Naive thymus-derived CD4-positive, alpha-beta T cell (primary cell): Measurements from ENCODE around the gene PGM5. TPM values are rescaled to one million over a fixed set of nuclear protein-coding genes. Genes with fewer than 3 reads are reported as not detected.

ENCODE experiments used
- ATAC-seq: fragments of 150-1000 bp; cut with Tn5 transposase; 2 replicates; pipeline ENCODE4 v1.10.0; 2021; ENCODE audit warnings: mild to moderate bottlenecking, moderate library complexity
- CTCF ChIA-PET: fragments of 350-600 bp; sonication (Branson Sonifier 250); formaldehyde crosslinking; loops from one replicate; lab custom pipeline; 2021; ENCODE audit warnings: antibody characterized with exemption; lab: Charles Lee
- POLR2A ChIA-PET: fragments of 350-600 bp; sonication (Branson Sonifier 250); formaldehyde crosslinking; loops from one replicate; lab custom pipeline; 2021; ENCODE audit warnings: antibody characterized with exemption, inconsistent platforms; lab: Charles Lee
- DNase-seq, 9 donors: peaks; one replicate each; pipeline versions ENCODE4 v3.0.0 to v3.0.0-alpha.2; 2020 to 2022; ENCODE audit warnings: mixed read lengths in 1 of 9
- H3K27ac ChIP-seq: one replicate; pipeline ENCODE4 v1.7.0; 2013; ENCODE audit warnings: mild to moderate bottlenecking, low read depth, low read length, moderate library complexity
- H3K27me3 ChIP-seq, 2 donors: one replicate each; pipeline ENCODE4 v1.7.0; 2013; ENCODE audit warnings: low read length in 2 of 2, mild to moderate bottlenecking in 2 of 2, moderate library complexity in 2 of 2; ENCODE audit not compliant: control insufficient read depth in 2 of 2, insufficient read depth in 2 of 2
- H3K36me3 ChIP-seq, 3 experiments: 1 replicate in 2 of 3; 2 replicates in 1 of 3; pipeline ENCODE4 v1.7.0; 2013; ENCODE audit warnings: low read length in 3 of 3, mild to moderate bottlenecking in 3 of 3, moderate library complexity in 1 of 3; ENCODE audit not compliant: insufficient read depth in 3 of 3, control insufficient read depth in 2 of 3
- H3K4me1 ChIP-seq, 2 donors: one replicate each; pipeline ENCODE4 v1.7.0; 2013; ENCODE audit warnings: low read length in 2 of 2, mild to moderate bottlenecking in 2 of 2, moderate library complexity in 1 of 2; ENCODE audit not compliant: control insufficient read depth in 2 of 2, insufficient read depth in 2 of 2
- H3K4me3 ChIP-seq: 2 replicates; pipeline ENCODE4 v1.7.0; 2013; ENCODE audit warnings: mild to moderate bottlenecking, low read length
- H3K9me3 ChIP-seq, 3 experiments: 1 replicate in 2 of 3; 2 replicates in 1 of 3; pipeline ENCODE4 v1.7.0; 2013; ENCODE audit warnings: low read length in 3 of 3; ENCODE audit not compliant: control insufficient read depth in 2 of 3
- H3K27ac Mint-ChIP-seq, 9 donors: one replicate each; pipeline ENCODE4 v1.8.0; 2020 to 2022; ENCODE audit warnings: mixed read lengths in 9 of 9, mild to moderate bottlenecking in 8 of 9, moderate library complexity in 5 of 9, inconsistent platforms in 2 of 9
- H3K27me3 Mint-ChIP-seq, 5 donors: one replicate each; pipeline ENCODE4 v1.8.0; 2021 to 2022; ENCODE audit warnings: mixed read lengths in 5 of 5, mild to moderate bottlenecking in 1 of 5
- H3K36me3 Mint-ChIP-seq, 5 donors: one replicate each; pipeline ENCODE4 v1.8.0; 2020 to 2022; ENCODE audit warnings: mixed read lengths in 5 of 5, mild to moderate bottlenecking in 3 of 5, inconsistent platforms in 1 of 5
- H3K4me1 Mint-ChIP-seq, 7 donors: one replicate each; pipeline ENCODE4 v1.8.0; 2020 to 2022; ENCODE audit warnings: mixed read lengths in 7 of 7, mild to moderate bottlenecking in 3 of 7, inconsistent platforms in 1 of 7
- H3K4me3 Mint-ChIP-seq, 10 donors: one replicate each; pipeline ENCODE4 v1.8.0; 2020 to 2022; ENCODE audit warnings: mild to moderate bottlenecking in 10 of 10, mixed read lengths in 10 of 10, moderate library complexity in 6 of 10, inconsistent platforms in 2 of 10
- H3K9me3 Mint-ChIP-seq, 11 donors: one replicate each; pipeline ENCODE4 v1.8.0; 2020 to 2022; ENCODE audit warnings: mixed read lengths in 11 of 11, mild to moderate bottlenecking in 4 of 11, inconsistent platforms in 1 of 11, moderate library complexity in 1 of 11
- intact Hi-C, 2 donors: fragments of 100-400 bp; cut with micrococcal nuclease; formaldehyde crosslinking; loops; one replicate each; pipeline ENCODE4 v1.15.1; 2023
- polyA plus RNA-seq, 2 donors: library from polyadenylated mRNA; unstranded; fragments of 300-500 nt; fragmentation: Illumina TruSeq; gene quantifications; one replicate each; pipeline ENCODE4 v1.2.3, GENCODE V29; 2021
- total RNA-seq, 6 experiments: library from RNA in 5 of 6; stranded (reverse) in 5 of 6; gene quantifications; 1 replicate in 5 of 6; 2 replicates in 1 of 6; pipeline ENCODE4 v1.2.3 and lab custom pipeline; 2021 to 2026

PGM5 gene
- total and polyA plus RNA-seq, 7 experiments from 2014 or later, result 0.19 to 1.4 TPM; not detected in 5

GRCh38 chr9:68496356-68496755 is 139.9 kb downstream of the PGM5 start:
- H3K36me3 Mint-ChIP-seq, result no peaks in the 10 kb centered on the region
- H3K27me3 ChIP-seq, result no peaks in the 10 kb centered on the region
- ATAC-seq (no peak), DNase-seq (no peak)
- no peaks in the 10 kb centered on the region for H3K4me1 ChIP-seq
- H3K9me3 ChIP-seq, result no peaks in the 10 kb centered on the region
- CTCF ChIA-PET, result no interaction called here
- H3K4me3 ChIP-seq, result no peak overlapping the region
- intact Hi-C loops, result no loop called here
- no peaks in the 10 kb centered on the region for H3K9me3 Mint-ChIP-seq
- no peaks in the 10 kb centered on the region for H3K36me3 ChIP-seq
- no peak overlapping the region for H3K4me3 Mint-ChIP-seq
- H3K27ac Mint-ChIP-seq, result no peak overlapping the region
- H3K27ac ChIP-seq, result no peak overlapping the region
- POLR2A ChIA-PET, result no interaction called here
- no peaks in the 10 kb centered on the region for H3K4me1 Mint-ChIP-seq
- peaks cover 20 to 43% (median 29%) of the 10 kb centered on the region in 5 donors for H3K27me3 Mint-ChIP-seq

- Mint-ChIP-seq H3K4me3 (no peak overlapping the region), H3K36me3 (no peaks in the 10 kb centered on the region), H3K27me3 (peaks cover 8 to 31% (median 18%) of the 10 kb centered on the region in 5 donors), H3K9me3 (no peaks in the 10 kb centered on the region), H3K4me1 (no peaks in the 10 kb centered on the region), H3K27ac (no peak overlapping the region)
- no peak for DNase-seq
- Histone ChIP-seq H3K4me1 (no peaks in the 10 kb centered on the region), H3K27ac (no peak overlapping the region), H3K36me3 (no peaks in the 10 kb centered on the region), H3K4me3 (no peak overlapping the region), H3K9me3 (no peaks in the 10 kb centered on the region), H3K27me3 (no peaks in the 10 kb centered on the region)
- intact Hi-C loops, result no loop called here
- CTCF ChIA-PET, result no interaction called here
- POLR2A ChIA-PET, result no interaction called here
- ATAC-seq, result no peak
These were observed 141.2 kb downstream of the PGM5 start for GRCh38 chr9:68497629-68498028.

- Histone ChIP-seq H3K27me3 (no peaks in the 10 kb centered on the region), H3K9me3 (no peaks in the 10 kb centered on the region), H3K4me1 (no peaks in the 10 kb centered on the region), H3K36me3 (no peaks in the 10 kb centered on the region), H3K4me3 (no peak overlapping the region), H3K27ac (no peak overlapping the region)
- ChIA-PET CTCF (no interaction called here), POLR2A (no interaction called here)
- Mint-ChIP-seq H3K36me3 (no peaks in the 10 kb centered on the region), H3K9me3 (no peaks in the 10 kb centered on the region), H3K27me3 (peaks cover 0 to 27% (median 11%) of the 10 kb centered on the region in 5 donors), H3K4me3 (no peak overlapping the region), H3K27ac (no peak overlapping the region), H3K4me1 (no peaks in the 10 kb centered on the region)
- intact Hi-C loops, result no loop called here
- ATAC-seq (no peak), DNase-seq (no peak)
These were observed 142.4 kb downstream of the PGM5 start for GRCh38 chr9:68498816-68499215.

GRCh38 chr9:68500457-68501381 is 144.3 kb downstream of the PGM5 start:
- ATAC-seq (no peak), DNase-seq (no peak)
- Histone ChIP-seq H3K27ac (no peak overlapping the region), H3K36me3 (no peaks in the 10 kb centered on the region), H3K27me3 (no peaks in the 10 kb centered on the region), H3K4me1 (no peaks in the 10 kb centered on the region), H3K9me3 (no peaks in the 10 kb centered on the region), H3K4me3 (no peak overlapping the region)
- POLR2A ChIA-PET, result no interaction called here
- CTCF ChIA-PET, result no interaction called here
- Mint-ChIP-seq H3K4me1 (no peaks in the 10 kb centered on the region), H3K9me3 (peaks cover 0 to 2% (median 0%) of the 10 kb centered on the region in 11 donors), H3K4me3 (no peak overlapping the region), H3K27me3 (peaks cover 4 to 25% (median 9%) of the 10 kb centered on the region in 5 donors), H3K36me3 (no peaks in the 10 kb centered on the region), H3K27ac (no peak overlapping the region)
- intact Hi-C loops, result no loop called here

- ATAC-seq (no peak), DNase-seq (no peak)
- intact Hi-C loops, result no loop called here
- Mint-ChIP-seq H3K27me3 (peaks cover 4 to 21% (median 8%) of the 10 kb centered on the region in 5 donors), H3K36me3 (no peaks in the 10 kb centered on the region), H3K4me1 (peaks cover 0 to 3% (median 0%) of the 10 kb centered on the region in 7 donors), H3K9me3 (peaks cover 0 to 2% (median 0%) of the 10 kb centered on the region in 11 donors), H3K4me3 (no peak overlapping the region), H3K27ac (no peak overlapping the region)
- Histone ChIP-seq H3K27ac (no peak overlapping the region), H3K9me3 (no peaks in the 10 kb centered on the region), H3K36me3 (no peaks in the 10 kb centered on the region), H3K27me3 (no peaks in the 10 kb centered on the region), H3K4me3 (no peak overlapping the region), H3K4me1 (no peaks in the 10 kb centered on the region)
- CTCF ChIA-PET, result no interaction called here
- POLR2A ChIA-PET, result no interaction called here
These were observed 145.9 kb downstream of the PGM5 start for GRCh38 chr9:68502279-68502678.

- H3K4me3 ChIP-seq, result no peak overlapping the region
- DNase-seq (no peak), ATAC-seq (peak; percentile 73)
- Mint-ChIP-seq H3K4me3 (no peak overlapping the region), H3K9me3 (peaks cover 0 to 2% (median 0%) of the 10 kb centered on the region in 11 donors), H3K27me3 (peaks cover 0 to 11% (median 7%) of the 10 kb centered on the region in 5 donors), H3K27ac (no peak overlapping the region), H3K4me1 (peaks cover 0 to 3% (median 0%) of the 10 kb centered on the region in 7 donors), H3K36me3 (no peaks in the 10 kb centered on the region)
- intact Hi-C loops, result no loop called here
- no peak overlapping the region for H3K27ac ChIP-seq
- H3K4me1 ChIP-seq, result no peaks in the 10 kb centered on the region
- no peaks in the 10 kb centered on the region for H3K36me3 ChIP-seq
- H3K27me3 ChIP-seq, result no peaks in the 10 kb centered on the region
- CTCF ChIA-PET, result no interaction called here
- no peaks in the 10 kb centered on the region for H3K9me3 ChIP-seq
- POLR2A ChIA-PET, result no interaction called here
These were observed 149.4 kb downstream of the PGM5 start for GRCh38 chr9:68505681-68506409.
